ENCODE data around the gene ENTPD7. TPM values are rescaled to one million over a fixed set of nuclear protein-coding genes. Genes with fewer than 3 reads are reported as not detected.

The ENTPD7 gene
- total RNA-seq (2021; fragmentation: NEBNext Ultra II Directional; extraction: Animal tissue kit (Norgen Biotek cat#: 25700)), result 10 to 100 TPM; 11.1 to 17.0 (median 13.6) TPM
- long read RNA-seq, transcript ENTPD7-201 (13 exons, 3,550 nt), result major isoform, 5 of 13 reads
- long read RNA-seq, partial matches to known transcripts, result 3 of 13 reads
- long read RNA-seq, other reads (novel, unspliced or antisense), result 5 of 13 reads

DNA sequence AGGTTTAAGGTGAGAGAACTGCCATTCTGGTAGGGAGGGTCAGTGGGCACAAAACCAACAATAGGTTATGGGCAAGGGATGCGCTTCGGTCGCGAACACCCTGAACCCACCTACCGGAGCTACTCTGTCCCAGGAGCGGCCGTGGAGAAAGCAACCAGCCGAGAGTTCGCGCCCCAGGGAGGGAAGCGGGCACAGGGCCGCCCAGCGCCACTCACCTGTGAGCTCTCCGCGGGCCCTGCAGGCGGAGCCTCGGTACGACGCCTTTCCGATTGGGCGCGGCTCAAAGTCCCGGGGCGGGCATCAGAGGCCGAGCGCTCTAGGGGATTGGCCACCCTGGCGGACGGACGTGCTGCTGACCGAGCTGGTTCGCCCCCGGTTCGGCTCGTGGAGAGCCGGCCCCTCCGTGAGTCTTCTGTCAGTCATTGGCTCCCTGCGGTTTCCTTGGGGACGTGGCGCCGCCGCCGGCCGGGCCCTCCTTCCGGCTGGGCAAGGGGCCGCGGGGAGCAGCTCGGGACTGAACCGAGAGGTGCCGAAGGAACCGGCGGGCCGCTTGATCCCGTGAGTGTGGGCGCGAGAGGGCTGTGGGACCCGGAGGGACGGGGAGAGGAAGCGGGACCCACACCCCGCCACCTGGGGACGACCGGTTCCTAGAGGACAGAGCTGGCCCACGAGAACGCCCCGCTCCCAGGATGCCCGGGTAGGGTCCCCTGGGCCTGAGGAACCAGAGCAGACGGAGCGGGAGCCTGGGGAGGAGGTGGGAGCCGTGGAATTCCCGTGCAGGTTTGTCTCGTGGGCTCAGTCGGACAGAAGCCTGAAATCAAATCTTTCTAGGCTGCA lies at the start of gene ENTPD7:
Gene ENTPD7 (plus strand): TSS at position 479 of the 837 bp plus-strand sequence. CDS start 448 bp downstream, outside the sequence.
- Mint-ChIP-seq H3K4me1 (ENCODE audit: low read depth) (peaks cover 75% of the 10 kb centered on the region), H3K27me3 (ENCODE audit: insufficient read depth) (no peaks in the 10 kb centered on the region; the same call in 1 of the 2 replicates), H3K4me3 (peak within 1 kb of the TSS; percentile 94), H3K9me3 (no peaks in the 10 kb centered on the region), H3K27ac (peak within 1 kb of the TSS; percentile 95), H3K36me3 (ENCODE audit: low read depth) (peaks cover 31% of the 10 kb centered on the region)
- peak; percentile 94 for DNase-seq
- TF ChIP-seq, protein P1, sequence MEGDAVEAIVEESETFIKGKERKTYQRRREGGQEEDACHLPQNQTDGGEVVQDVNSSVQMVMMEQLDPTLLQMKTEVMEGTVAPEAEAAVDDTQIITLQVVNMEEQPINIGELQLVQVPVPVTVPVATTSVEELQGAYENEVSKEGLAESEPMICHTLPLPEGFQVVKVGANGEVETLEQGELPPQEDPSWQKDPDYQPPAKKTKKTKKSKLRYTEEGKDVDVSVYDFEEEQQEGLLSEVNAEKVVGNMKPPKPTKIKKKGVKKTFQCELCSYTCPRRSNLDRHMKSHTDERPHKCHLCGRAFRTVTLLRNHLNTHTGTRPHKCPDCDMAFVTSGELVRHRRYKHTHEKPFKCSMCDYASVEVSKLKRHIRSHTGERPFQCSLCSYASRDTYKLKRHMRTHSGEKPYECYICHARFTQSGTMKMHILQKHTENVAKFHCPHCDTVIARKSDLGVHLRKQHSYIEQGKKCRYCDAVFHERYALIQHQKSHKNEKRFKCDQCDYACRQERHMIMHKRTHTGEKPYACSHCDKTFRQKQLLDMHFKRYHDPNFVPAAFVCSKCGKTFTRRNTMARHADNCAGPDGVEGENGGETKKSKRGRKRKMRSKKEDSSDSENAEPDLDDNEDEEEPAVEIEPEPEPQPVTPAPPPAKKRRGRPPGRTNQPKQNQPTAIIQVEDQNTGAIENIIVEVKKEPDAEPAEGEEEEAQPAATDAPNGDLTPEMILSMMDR (IDR thresholded peaks at IDR 0.05), result peak; percentile 68

GRCh38 chr10:99610221-99610620 lies 49.1 kb upstream of the ENTPD7 start:
- no peak for DNase-seq
- H3K9me3 Mint-ChIP-seq, result no peaks in the 10 kb centered on the region
- TF ChIP-seq, protein P1 (IDR thresholded peaks at IDR 0.05), result no peak

DNA sequence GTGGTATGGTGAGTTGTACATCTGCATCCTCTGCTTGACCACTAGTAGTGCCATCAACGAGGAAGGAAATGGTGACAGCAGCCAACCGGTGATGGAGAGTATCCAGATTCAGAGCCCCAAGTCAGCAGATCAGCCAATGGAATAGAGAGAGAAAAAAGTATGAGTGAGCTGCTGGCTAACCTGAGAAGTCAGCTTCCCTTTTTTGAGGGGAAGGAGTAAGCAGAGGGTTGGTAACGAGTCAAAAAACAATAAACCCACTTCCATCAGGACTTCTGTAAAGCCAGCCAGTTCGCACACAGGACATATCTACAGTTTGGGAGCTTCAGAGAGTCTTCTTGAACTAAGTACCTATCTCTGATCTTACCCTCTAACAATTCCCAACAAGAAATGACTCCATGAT lies 48.0 kb upstream of the ENTPD7 start:
- TF ChIP-seq, protein P1 (IDR thresholded peaks at IDR 0.05), result no peak
- H3K4me3 Mint-ChIP-seq, result no peak overlapping the region
- no peak overlapping the region for H3K27ac Mint-ChIP-seq
- no peaks in the 10 kb centered on the region for H3K9me3 Mint-ChIP-seq
- no peaks in the 10 kb centered on the region; the same call in 1 of the 2 replicates for H3K27me3 Mint-ChIP-seq (ENCODE audit: insufficient read depth)
- DNase-seq, result no peak
- peaks cover 8% of the 10 kb centered on the region for H3K4me1 Mint-ChIP-seq (ENCODE audit: low read depth)
- H3K36me3 Mint-ChIP-seq (ENCODE audit: low read depth), result peaks cover 13% of the 10 kb centered on the region; the same call in 1 of the 2 replicates

More at GRCh38 chr10:99610221-99610620, 49.1 kb upstream of the ENTPD7 start:
- H3K27ac Mint-ChIP-seq, result no peak overlapping the region
- peaks cover 8% of the 10 kb centered on the region for H3K4me1 Mint-ChIP-seq (ENCODE audit: low read depth)
- H3K36me3 Mint-ChIP-seq (ENCODE audit: low read depth), result peaks cover 8% of the 10 kb centered on the region; the same call in 1 of the 2 replicates
- no peak overlapping the region for H3K4me3 Mint-ChIP-seq
- no peaks in the 10 kb centered on the region; the same call in 1 of the 2 replicates for H3K27me3 Mint-ChIP-seq (ENCODE audit: insufficient read depth)

- TF ChIP-seq, protein P1 (IDR thresholded peaks at IDR 0.05), result peak; percentile 94
- Mint-ChIP-seq H3K4me3 (no peak overlapping the region), H3K27ac (no peak overlapping the region), H3K4me1 (ENCODE audit: low read depth) (peaks cover 17% of the 10 kb centered on the region), H3K36me3 (ENCODE audit: low read depth) (peaks cover 13% of the 10 kb centered on the region; the same call in 1 of the 2 replicates), H3K9me3 (no peaks in the 10 kb centered on the region), H3K27me3 (ENCODE audit: insufficient read depth) (no peaks in the 10 kb centered on the region; the same call in 1 of the 2 replicates)
- DNase-seq, result peak; percentile 63
Measured at GRCh38 chr10:99612167-99612831, 47.0 kb upstream of the ENTPD7 start.

GRCh38 chr10:99615426-99615825 lies 43.9 kb upstream of the ENTPD7 start:
- no peaks in the 10 kb centered on the region; the same call in 1 of the 2 replicates for H3K27me3 Mint-ChIP-seq (ENCODE audit: insufficient read depth)
- peaks cover 38% of the 10 kb centered on the region for H3K4me1 Mint-ChIP-seq (ENCODE audit: low read depth)
- TF ChIP-seq, protein P1 (IDR thresholded peaks at IDR 0.05), result no peak
- no peak overlapping the region for H3K27ac Mint-ChIP-seq
- H3K4me3 Mint-ChIP-seq, result no peak overlapping the region
- no peak for DNase-seq
- H3K9me3 Mint-ChIP-seq, result no peaks in the 10 kb centered on the region
- peaks cover 15% of the 10 kb centered on the region; the same call in 1 of the 2 replicates for H3K36me3 Mint-ChIP-seq (ENCODE audit: low read depth)

All from HFFc6 (cell line).